Mesenchymal stem cell (in vitro differentiated cells and primary cell): ENCODE measurements around the gene CRB2.

Source experiments
- DNase-seq: peaks from one replicate; pipeline ENCODE4 v3.0.0-alpha.2; 2013
- H2AFZ ChIP-seq: one replicate; pipeline ENCODE4 v1.6.1; 2013; ENCODE audit warnings: low read depth, mild to moderate bottlenecking, control low read depth, inconsistent platforms, low read length, moderate library complexity
- H2AK5ac ChIP-seq: 2 replicates; pipeline ENCODE4 v1.6.1; 2013; ENCODE audit warnings: low read length, moderate library complexity, mild to moderate bottlenecking, inconsistent platforms; ENCODE audit not compliant: severe bottlenecking
- H2BK120ac ChIP-seq: one replicate; pipeline ENCODE4 v1.6.1; 2013; ENCODE audit warnings: low read depth, mild to moderate bottlenecking, inconsistent platforms, low read length, moderate library complexity
- H2BK12ac ChIP-seq, 2 experiments: one replicate each; pipeline ENCODE4 v1.6.1; 2013; ENCODE audit warnings: inconsistent platforms in 2 of 2, low read length in 2 of 2, mild to moderate bottlenecking in 2 of 2, moderate library complexity in 2 of 2, control low read depth in 1 of 2
- H2BK15ac ChIP-seq: one replicate; pipeline ENCODE4 v1.6.1; 2013; ENCODE audit warnings: mild to moderate bottlenecking, low read depth, inconsistent platforms; ENCODE audit not compliant: poor library complexity, severe bottlenecking
- H2BK5ac ChIP-seq: 2 replicates; pipeline ENCODE4 v1.6.1; 2013; ENCODE audit warnings: low read depth, mild to moderate bottlenecking, low read length, control low read depth, inconsistent platforms; ENCODE audit not compliant: poor library complexity, severe bottlenecking
- H3K14ac ChIP-seq, 2 experiments: one replicate each; pipeline ENCODE4 v1.6.1; 2013; ENCODE audit warnings: inconsistent platforms in 2 of 2, low read length in 2 of 2, control low read depth in 1 of 2, mild to moderate bottlenecking in 1 of 2, moderate library complexity in 1 of 2
- H3K18ac ChIP-seq, 2 experiments: one replicate each; pipeline ENCODE4 v1.6.1; 2013; ENCODE audit warnings: inconsistent platforms in 2 of 2, low read length in 2 of 2, control low read depth in 1 of 2, low read depth in 1 of 2, mild to moderate bottlenecking in 1 of 2
- H3K23ac ChIP-seq, 2 experiments: one replicate each; pipeline ENCODE4 v1.6.1; 2013; ENCODE audit warnings: inconsistent platforms in 2 of 2, low read length in 2 of 2, mild to moderate bottlenecking in 2 of 2, moderate library complexity in 2 of 2, control low read depth in 1 of 2
- H3K27ac ChIP-seq: 2 replicates; pipeline ENCODE4 v1.5.1; 2013; ENCODE audit warnings: mild to moderate bottlenecking, moderate library complexity, low read length, control low read depth, inconsistent platforms; ENCODE audit not compliant: poor library complexity, severe bottlenecking
- H3K27me3 ChIP-seq, 2 experiments: 2 replicates each; pipeline versions ENCODE4 v1.6.1 to v1.7.0; 2013; ENCODE audit warnings: low read length in 2 of 2, mild to moderate bottlenecking in 2 of 2, moderate library complexity in 2 of 2, control low read depth in 1 of 2, inconsistent platforms in 1 of 2; ENCODE audit not compliant: control insufficient read depth in 1 of 2, insufficient read depth in 1 of 2
- H3K36me3 ChIP-seq, 2 experiments: 2 replicates each; pipeline versions ENCODE4 v1.6.1 to v1.7.0; 2013; ENCODE audit warnings: low read length in 2 of 2, control low read depth in 1 of 2, inconsistent platforms in 1 of 2, low read depth in 1 of 2, mild to moderate bottlenecking in 1 of 2; ENCODE audit not compliant: insufficient read depth in 2 of 2, control insufficient read depth in 1 of 2
- H3K4ac ChIP-seq, 2 experiments: one replicate each; pipeline ENCODE4 v1.6.1; 2013; ENCODE audit warnings: inconsistent platforms in 2 of 2, low read length in 2 of 2, mild to moderate bottlenecking in 2 of 2, moderate library complexity in 2 of 2, control low read depth in 1 of 2, low read depth in 1 of 2
- H3K4me1 ChIP-seq: 2 replicates; pipeline ENCODE4 v1.6.1; 2013; ENCODE audit warnings: low read depth, low read length, control low read depth; ENCODE audit not compliant: control insufficient read depth, insufficient read depth
- H3K4me2 ChIP-seq: 2 replicates; pipeline ENCODE4 v1.6.1; 2013; ENCODE audit warnings: low read length, mild to moderate bottlenecking, inconsistent platforms; ENCODE audit not compliant: poor library complexity, severe bottlenecking
- H3K4me3 ChIP-seq, 2 experiments: 2 replicates each; pipeline versions ENCODE4 v1.5.1 to v1.7.0; 2013; ENCODE audit warnings: low read length in 2 of 2, mild to moderate bottlenecking in 2 of 2, control low read depth in 1 of 2, low read depth in 1 of 2; ENCODE audit not compliant: insufficient read depth in 1 of 2
- H3K79me1 ChIP-seq: replicated peaks from 2 replicates; pipeline ENCODE4 v1.6.1; 2013; ENCODE audit warnings: mild to moderate bottlenecking, control low read depth, low read length, inconsistent platforms; ENCODE audit not compliant: poor library complexity, severe bottlenecking
- H3K9ac ChIP-seq: 2 replicates; pipeline ENCODE4 v1.7.0; 2013; ENCODE audit warnings: mild to moderate bottlenecking, low read length, moderate library complexity
- H3K9me3 ChIP-seq: 2 replicates; pipeline ENCODE4 v1.7.0; 2013; ENCODE audit warnings: mild to moderate bottlenecking, low read length; ENCODE audit not compliant: control insufficient read depth
- H4K8ac ChIP-seq: one replicate; pipeline ENCODE4 v1.6.1; 2013; ENCODE audit warnings: inconsistent platforms, mild to moderate bottlenecking, low read length, moderate library complexity
- H4K91ac ChIP-seq: one replicate; pipeline ENCODE4 v1.6.1; 2013; ENCODE audit warnings: mild to moderate bottlenecking, low read length, inconsistent platforms
- WGBS: methylation state at CpG from one replicate; pipeline ENCODE4 v1.1.7; 2013; ENCODE audit warnings: mixed read lengths; 5-methylcytosine and 5-hydroxymethylcytosine counted together

The CRB2 gene

DNA sequence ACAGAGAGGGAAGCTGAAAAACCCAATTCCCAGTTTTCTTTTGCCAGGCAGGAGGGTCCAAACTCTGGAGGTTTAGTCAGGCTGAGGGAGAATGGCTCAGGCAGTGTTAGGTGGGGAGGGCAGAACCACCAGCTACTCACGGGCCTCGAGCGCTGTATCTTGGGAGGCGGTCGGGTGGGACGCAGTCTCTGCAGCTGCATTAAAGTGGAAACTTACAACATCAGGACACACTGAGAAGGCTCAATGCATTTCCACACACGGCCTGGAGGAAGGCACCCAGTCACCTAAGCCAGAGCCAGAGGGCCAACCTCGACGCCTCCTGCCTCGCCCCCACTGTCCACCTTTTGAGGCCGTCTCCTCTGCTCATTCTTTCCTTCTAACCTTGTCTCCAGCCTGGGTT lies 55.6 kb downstream of the CRB2 start:
- H3K4me3 ChIP-seq, result no peak overlapping the region
- no peak overlapping the region for H2BK15ac ChIP-seq
- no peaks in the 10 kb centered on the region for H3K79me1 ChIP-seq
- H2BK5ac ChIP-seq, result no peak overlapping the region
- H2AFZ ChIP-seq, result no peak overlapping the region
- H3K14ac ChIP-seq, result no peak overlapping the region
- no peak overlapping the region for H3K4ac ChIP-seq
- H2BK120ac ChIP-seq, result no peak overlapping the region
- H2AK5ac ChIP-seq, result no peak overlapping the region
- no peak overlapping the region for H4K91ac ChIP-seq
- H3K4me1 ChIP-seq, result peaks cover 5% of the 10 kb centered on the region
- peaks cover 0 to 9% of the 10 kb centered on the region in 2 experiments for H3K36me3 ChIP-seq
- no peak overlapping the region for H3K4me2 ChIP-seq
- H2BK12ac ChIP-seq, result no peak overlapping the region
- DNase-seq, result no peak
- no peak overlapping the region for H4K8ac ChIP-seq
- no peak overlapping the region for H3K9ac ChIP-seq
- H3K23ac ChIP-seq, result no peak overlapping the region
- 91% methylated on average over 11 of the region's 11 CpGs for WGBS
- H3K18ac ChIP-seq, result no peak overlapping the region
- H3K27ac ChIP-seq, result no peak overlapping the region
- no peaks in the 10 kb centered on the region for H3K27me3 ChIP-seq
- H3K9me3 ChIP-seq, result no peaks in the 10 kb centered on the region

GRCh38 chr9:123412171-123412820 lies 56.3 kb downstream of the CRB2 start:
- H3K9me3 ChIP-seq, result no peaks in the 10 kb centered on the region
- H3K27me3 ChIP-seq, result no peaks in the 10 kb centered on the region
- no peak overlapping the region for H3K18ac ChIP-seq
- no peak overlapping the region for H3K27ac ChIP-seq
- no peak overlapping the region for H4K91ac ChIP-seq
- no peak overlapping the region for H2AK5ac ChIP-seq
- H2BK5ac ChIP-seq, result no peak overlapping the region
- no peak overlapping the region for H2AFZ ChIP-seq
- H2BK120ac ChIP-seq, result no peak overlapping the region
- H3K36me3 ChIP-seq, result peaks cover 0 to 9% of the 10 kb centered on the region in 2 experiments
- no peak overlapping the region for H2BK15ac ChIP-seq
- H3K79me1 ChIP-seq, result no peaks in the 10 kb centered on the region
- H3K9ac ChIP-seq, result no peak overlapping the region
- 90% methylated on average over 18 of the region's 18 CpGs for WGBS
- no peak overlapping the region for H3K4me3 ChIP-seq
- H3K14ac ChIP-seq, result peak overlapping the region in 1 of 2 experiments; percentile 18
- no peak overlapping the region for H3K23ac ChIP-seq
- no peak overlapping the region for H3K4ac ChIP-seq
- no peak overlapping the region for H2BK12ac ChIP-seq
- no peak overlapping the region for H3K4me2 ChIP-seq
- DNase-seq, result no peak
- H4K8ac ChIP-seq, result no peak overlapping the region
- peaks cover under 1% of the 10 kb centered on the region for H3K4me1 ChIP-seq

DNA sequence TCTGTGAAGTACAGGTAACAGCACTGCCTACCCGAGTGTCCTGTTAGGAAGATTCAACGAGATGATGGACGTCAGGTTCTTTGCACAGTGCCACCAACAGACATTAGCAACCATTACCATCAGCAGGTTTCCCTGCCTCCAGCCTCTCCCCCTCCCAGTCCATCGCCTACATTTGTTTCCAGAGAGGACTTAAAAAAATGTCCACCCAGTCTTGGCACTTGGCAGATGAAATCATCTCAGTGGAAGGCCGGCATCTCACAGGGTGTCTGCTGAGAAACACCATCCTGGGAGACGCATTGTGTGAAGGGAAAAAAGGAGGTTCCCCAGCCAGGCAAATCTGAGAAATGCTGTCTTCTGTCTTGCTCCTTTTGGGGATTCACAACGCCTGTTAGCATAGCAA lies 58.2 kb downstream of the CRB2 start:
- Histone ChIP-seq H4K8ac (no peak overlapping the region), H3K4ac (no peak overlapping the region), H3K14ac (no peak overlapping the region), H2BK5ac (no peak overlapping the region), H2BK120ac (no peak overlapping the region), H3K4me2 (no peak overlapping the region), H4K91ac (no peak overlapping the region), H3K9ac (no peak overlapping the region), H3K4me1 (no peaks in the 10 kb centered on the region), H3K4me3 (no peak overlapping the region), H3K23ac (no peak overlapping the region), H3K9me3 (no peaks in the 10 kb centered on the region), H2BK12ac (no peak overlapping the region), H3K79me1 (no peaks in the 10 kb centered on the region), H3K18ac (no peak overlapping the region), H3K36me3 (peaks cover 3 to 17% of the 10 kb centered on the region in 2 experiments), H2AK5ac (no peak overlapping the region), H2AFZ (no peak overlapping the region), H3K27ac (no peak overlapping the region), H2BK15ac (no peak overlapping the region), H3K27me3 (no peaks in the 10 kb centered on the region)
- no peak for DNase-seq
- WGBS, result 96% methylated on average over 7 of the region's 7 CpGs

- Histone ChIP-seq H3K18ac (no peak overlapping the region), H2BK15ac (no peak overlapping the region), H2BK12ac (no peak overlapping the region), H4K8ac (no peak overlapping the region), H2BK5ac (no peak overlapping the region), H3K14ac (no peak overlapping the region), H3K27ac (no peak overlapping the region), H3K9me3 (no peaks in the 10 kb centered on the region), H3K4me2 (no peak overlapping the region), H3K23ac (no peak overlapping the region), H3K4me3 (no peak overlapping the region), H2BK120ac (no peak overlapping the region), H3K9ac (no peak overlapping the region), H2AK5ac (no peak overlapping the region), H3K4me1 (no peaks in the 10 kb centered on the region), H3K79me1 (no peaks in the 10 kb centered on the region), H4K91ac (no peak overlapping the region), H2AFZ (no peak overlapping the region), H3K27me3 (no peaks in the 10 kb centered on the region), H3K4ac (no peak overlapping the region), H3K36me3 (peaks cover 7 to 20% of the 10 kb centered on the region in 2 experiments)
- 90% methylated on average over 23 of the region's 23 CpGs for WGBS
- DNase-seq, result no peak
Observed at GRCh38 chr9:123414936-123415930, 59.2 kb downstream of the CRB2 start.
